GM18867 (cell line): Measurements from ENCODE around the gene NRXN2.

Experiments used
- ATAC-seq: cut with Tn5 transposase; IDR thresholded peaks from one replicate; pipeline ENCODE4 v1.9.1; 2021; ENCODE audit warnings: mild to moderate bottlenecking, moderate library complexity; ENCODE audit not compliant: unreplicated experiment

NRXN2 gene

GRCh38 chr11:64609436-64610047 lies 113.5 kb downstream of the NRXN2 start:
- no peak for ATAC-seq

- ATAC-seq, result no peak
Observed at GRCh38 chr11:64608636-64609035, 114.4 kb downstream of the NRXN2 start.

- no peak for ATAC-seq
Observed at GRCh38 chr11:64608046-64608445, 115.0 kb downstream of the NRXN2 start.

GRCh38 chr11:64607381-64607985 lies 115.5 kb downstream of the NRXN2 start:
- ATAC-seq, result no peak

GRCh38 chr11:64606796-64607380 lies 116.1 kb downstream of the NRXN2 start:
- no peak for ATAC-seq

- ATAC-seq, result no peak
Observed at GRCh38 chr11:64605656-64606585, 117.1 kb downstream of the NRXN2 start.

GRCh38 chr11:64605244-64605560 lies 117.8 kb downstream of the NRXN2 start:
- no peak for ATAC-seq

- ATAC-seq, result no peak
Observed at GRCh38 chr11:64604458-64605243, 118.3 kb downstream of the NRXN2 start.

GRCh38 chr11:64603411-64604110 lies 119.4 kb downstream of the NRXN2 start:
- ATAC-seq, result no peak

GRCh38 chr11:64602466-64603070 lies 120.4 kb downstream of the NRXN2 start:
- no peak for ATAC-seq

- ATAC-seq, result no peak
Observed at GRCh38 chr11:64601605-64602465, 121.2 kb downstream of the NRXN2 start.

GRCh38 chr11:64600281-64600992 lies 122.6 kb downstream of the NRXN2 start:
- no peak for ATAC-seq

GRCh38 chr11:64599698-64600211 lies 123.2 kb downstream of the NRXN2 start:
- no peak for ATAC-seq

GRCh38 chr11:64598797-64599697 lies 124.0 kb downstream of the NRXN2 start:
- ATAC-seq, result no peak

- no peak for ATAC-seq
Observed at GRCh38 chr11:64598106-64598796, 124.7 kb downstream of the NRXN2 start.

- ATAC-seq, result no peak
Observed at GRCh38 chr11:64597671-64598101, 125.3 kb downstream of the NRXN2 start.
